Right atrium auricular region (tissue), 2 donors: ENCODE measurements around the gene HEPHL1. TPM values are rescaled to one million over a fixed set of nuclear protein-coding genes. Genes with fewer than 3 reads are reported as not detected.

Source experiments
- DNase-seq: peaks from one replicate; pipeline ENCODE4 v3.0.0-alpha.2; 2019; ENCODE audit warnings: low spot score
- H3K27ac ChIP-seq, 2 donors: fragments of 200-600 bp; sonication (generic); 1 replicate in 1 of 2; 2 replicates in 1 of 2; pipeline ENCODE4 v1.5.1; 2016 to 2019
- H3K27me3 ChIP-seq, 2 donors: fragments of 200-600 bp; sonication (generic); one replicate each; pipeline versions ENCODE4 v1.5.1 to v1.6.0; 2017 to 2019
- H3K36me3 ChIP-seq: fragments of 200-600 bp; sonication (generic); one replicate; pipeline ENCODE4 v1.5.1; 2016
- H3K4me1 ChIP-seq, 2 donors: fragments of 200-600 bp; sonication (generic); one replicate each; pipeline versions ENCODE4 v1.5.1 to v1.6.0; 2017 to 2019
- H3K4me3 ChIP-seq, 2 donors: fragments of 200-600 bp; sonication (generic); 1 replicate in 1 of 2; 2 replicates in 1 of 2; pipeline ENCODE4 v1.5.1; 2017 to 2019; ENCODE audit warnings: mild to moderate bottlenecking in 1 of 2, moderate library complexity in 1 of 2
- H3K9me3 ChIP-seq, 2 donors: fragments of 200-600 bp; sonication (generic); one replicate each; pipeline ENCODE4 v1.5.1; 2019
- CTCF ChIP-seq, 2 donors: fragments of 200-600 bp; sonication (generic); IDR thresholded peaks; one replicate each; pipeline ENCODE4 v1.5.1; 2019; ENCODE audit warnings: antibody characterized with exemption in 2 of 2
- total RNA-seq, 2 donors: library from RNA; depleted of rRNA; stranded (reverse); fragments of >200 nt; gene quantifications; one replicate each; pipeline ENCODE4 v1.1.0, GENCODE V29; 2016

Gene HEPHL1
- total RNA-seq, 2 donors from 2014 or later = not detected

GRCh38 chr11:94142308-94143281 is 121.4 kb downstream of the HEPHL1 start:
- H3K36me3 ChIP-seq = no peaks in the 10 kb centered on the region
- peaks cover 0 to 43% of the 10 kb centered on the region in 2 donors for H3K4me1 ChIP-seq
- H3K27me3 ChIP-seq = no peaks in the 10 kb centered on the region
- H3K4me3 ChIP-seq = no peak overlapping the region
- TF ChIP-seq CTCF (IDR thresholded peaks at IDR 0.05) = no peak
- no peak overlapping the region for H3K27ac ChIP-seq
- no peaks in the 10 kb centered on the region for H3K9me3 ChIP-seq
- no peak for DNase-seq

- no peak for TF ChIP-seq CTCF (IDR thresholded peaks at IDR 0.05)
- Histone ChIP-seq H3K27me3 (no peaks in the 10 kb centered on the region), H3K36me3 (no peaks in the 10 kb centered on the region), H3K9me3 (no peaks in the 10 kb centered on the region), H3K4me1 (peaks cover 0 to 47% of the 10 kb centered on the region in 2 donors), H3K4me3 (no peak overlapping the region), H3K27ac (no peak overlapping the region)
- DNase-seq = no peak
Measured at GRCh38 chr11:94144216-94144615, 123.1 kb downstream of the HEPHL1 start.

GRCh38 chr11:94144664-94145063 is 123.5 kb downstream of the HEPHL1 start:
- no peaks in the 10 kb centered on the region for H3K27me3 ChIP-seq
- peaks cover 0 to 47% of the 10 kb centered on the region in 2 donors for H3K4me1 ChIP-seq
- H3K4me3 ChIP-seq = no peak overlapping the region
- H3K36me3 ChIP-seq = no peaks in the 10 kb centered on the region
- TF ChIP-seq CTCF (IDR thresholded peaks at IDR 0.05) = no peak
- no peak for DNase-seq
- no peak overlapping the region for H3K27ac ChIP-seq
- H3K9me3 ChIP-seq = no peaks in the 10 kb centered on the region

GRCh38 chr11:94145431-94145830 is 124.3 kb downstream of the HEPHL1 start:
- Histone ChIP-seq H3K27ac (no peak overlapping the region), H3K9me3 (no peaks in the 10 kb centered on the region), H3K36me3 (no peaks in the 10 kb centered on the region), H3K4me1 (peaks cover 0 to 49% of the 10 kb centered on the region in 2 donors), H3K27me3 (no peaks in the 10 kb centered on the region), H3K4me3 (no peak overlapping the region)
- TF ChIP-seq CTCF (IDR thresholded peaks at IDR 0.05) = no peak
- no peak for DNase-seq

- Histone ChIP-seq H3K9me3 (no peaks in the 10 kb centered on the region), H3K4me3 (no peak overlapping the region), H3K27ac (no peak overlapping the region), H3K4me1 (peaks cover 0 to 54% of the 10 kb centered on the region in 2 donors), H3K27me3 (no peaks in the 10 kb centered on the region), H3K36me3 (no peaks in the 10 kb centered on the region)
- no peak for DNase-seq
- TF ChIP-seq CTCF (IDR thresholded peaks at IDR 0.05) = no peak
Measured at GRCh38 chr11:94145916-94146315, 124.8 kb downstream of the HEPHL1 start.
